ENCODE data around the gene PITPNM3. TPM values are rescaled to one million over a fixed set of nuclear protein-coding genes. Genes with fewer than 3 reads are reported as not detected.
A peak's percentile ranks its signal among the peaks of the same experiment; 100 is the strongest.

The PITPNM3 gene
- total and polyA plus RNA-seq, 2 of the 13 experiments (the other 11 are each of a cell fraction or from before 2014, with no cell fraction given) = 0.13 to 0.29 TPM

DNA sequence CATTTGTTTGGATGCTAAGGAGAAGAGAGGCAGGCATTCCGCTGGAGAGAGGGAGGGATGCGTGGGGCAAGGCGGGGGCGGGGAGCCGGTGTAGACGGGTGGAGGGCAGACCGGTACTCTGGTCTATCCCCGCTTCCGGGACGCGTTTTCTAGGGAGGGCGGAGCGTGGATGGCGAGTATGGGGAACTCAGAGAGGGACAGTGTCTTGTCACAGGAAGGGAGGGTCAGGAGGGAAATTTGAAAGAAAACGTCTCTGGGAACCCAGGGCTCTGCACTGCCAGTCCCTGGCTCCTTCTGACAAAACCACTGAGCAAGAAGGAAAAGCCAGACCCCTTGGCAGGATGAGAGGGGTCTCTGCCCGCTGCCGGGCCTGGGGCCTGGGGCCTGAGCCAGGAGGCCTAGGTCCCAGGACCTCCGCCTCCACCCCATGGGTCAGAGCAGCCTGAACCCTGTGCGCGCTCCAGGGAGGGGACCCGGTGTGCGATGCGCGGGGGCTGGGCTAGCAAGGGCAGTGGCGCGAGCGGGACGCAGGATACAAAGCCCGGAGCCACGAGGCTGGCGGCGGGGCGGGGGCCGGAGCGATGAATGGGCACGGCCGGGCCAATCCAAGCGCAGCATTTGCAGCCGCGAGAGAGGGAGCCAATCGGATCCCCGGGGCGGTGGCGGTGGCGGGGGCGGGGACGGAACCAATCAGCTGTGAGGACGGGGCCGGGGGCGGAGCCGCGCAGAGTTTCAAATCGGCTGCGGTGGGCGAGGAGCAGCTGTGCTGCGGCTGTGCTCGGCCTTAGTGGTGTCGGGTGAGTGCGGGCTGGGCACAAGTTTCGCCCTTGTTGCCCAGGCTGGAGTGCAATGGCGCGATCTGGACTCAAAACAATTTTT lies 112.4 kb downstream of the PITPNM3 start, which contains the start of gene PIMREG (continued):
- TF ChIP-seq RFXANK (CRISPR knock-in tag; IDR thresholded peaks at IDR 0.05) = no peak
- TF ChIP-seq HNF4A (CRISPR knock-in tag; IDR thresholded peaks at IDR 0.05) = no peak
- TF ChIP-seq, protein P1, sequence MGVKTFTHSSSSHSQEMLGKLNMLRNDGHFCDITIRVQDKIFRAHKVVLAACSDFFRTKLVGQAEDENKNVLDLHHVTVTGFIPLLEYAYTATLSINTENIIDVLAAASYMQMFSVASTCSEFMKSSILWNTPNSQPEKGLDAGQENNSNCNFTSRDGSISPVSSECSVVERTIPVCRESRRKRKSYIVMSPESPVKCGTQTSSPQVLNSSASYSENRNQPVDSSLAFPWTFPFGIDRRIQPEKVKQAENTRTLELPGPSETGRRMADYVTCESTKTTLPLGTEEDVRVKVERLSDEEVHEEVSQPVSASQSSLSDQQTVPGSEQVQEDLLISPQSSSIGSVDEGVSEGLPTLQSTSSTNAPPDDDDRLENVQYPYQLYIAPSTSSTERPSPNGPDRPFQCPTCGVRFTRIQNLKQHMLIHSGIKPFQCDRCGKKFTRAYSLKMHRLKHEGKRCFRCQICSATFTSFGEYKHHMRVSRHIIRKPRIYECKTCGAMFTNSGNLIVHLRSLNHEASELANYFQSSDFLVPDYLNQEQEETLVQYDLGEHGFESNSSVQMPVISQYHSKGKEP (CRISPR knock-in tag; IDR thresholded peaks at IDR 0.05) = no peak
- no peak for TF ChIP-seq SALL2 (CRISPR knock-in tag; IDR thresholded peaks at IDR 0.05)
- TF ChIP-seq ARNT (IDR thresholded peaks at IDR 0.05) = no peak
- 0 out of 2 replicates have a peak, but pooled peaks have one; percentile 16 for TF ChIP-seq BCL6 (CRISPR knock-in tag; IDR thresholded peaks at IDR 0.05)
- TF ChIP-seq ZNF33B (CRISPR knock-in tag; IDR thresholded peaks at IDR 0.05) = 0 out of 2 replicates have a peak, but pooled peaks have one; percentile 75
- peak; percentile 98 for TF ChIP-seq CSRNP1 (CRISPR knock-in tag; IDR thresholded peaks at IDR 0.05)
- TF ChIP-seq MLXIP (CRISPR knock-in tag; IDR thresholded peaks at IDR 0.05; ENCODE audit: borderline replicate concordance) = no peak
- TF ChIP-seq FOXC1 (CRISPR knock-in tag; IDR thresholded peaks at IDR 0.05; ENCODE audit: borderline replicate concordance) = 0 out of 2 replicates have a peak, but pooled peaks have one; percentile 43
- peak; percentile 84 for TF ChIP-seq ZBTB20 (CRISPR knock-in tag; IDR thresholded peaks at IDR 0.05; ENCODE audit: borderline replicate concordance, low read depth)
- no peak for TF ChIP-seq ZSCAN20 (CRISPR knock-in tag; IDR thresholded peaks at IDR 0.05; ENCODE audit: borderline replicate concordance)
- TF ChIP-seq ZNF761 (CRISPR knock-in tag; conservative IDR thresholded peaks at IDR 0.05) = peak; percentile 80; the same call in 1 of the 2 replicates
- peak; percentile 31 for TF ChIP-seq TAF15 (IDR thresholded peaks at IDR 0.05; ENCODE audit: low read depth, low read length, poor library complexity, severe bottlenecking)
- TF ChIP-seq ATF1 (CRISPR knock-in tag; IDR thresholded peaks at IDR 0.05) = no peak
- no peak for TF ChIP-seq ZBTB42 (CRISPR knock-in tag; IDR thresholded peaks at IDR 0.05)
- TF ChIP-seq GTF3A (CRISPR knock-in tag; conservative IDR thresholded peaks at IDR 0.05) = no peak
- TF ChIP-seq ZNF513 (CRISPR knock-in tag; conservative IDR thresholded peaks at IDR 0.05) = no peak
- TF ChIP-seq RNF2 (conservative IDR thresholded peaks at IDR 0.05; ENCODE audit: low read depth) = peak; percentile 92
- TF ChIP-seq, protein P2, sequence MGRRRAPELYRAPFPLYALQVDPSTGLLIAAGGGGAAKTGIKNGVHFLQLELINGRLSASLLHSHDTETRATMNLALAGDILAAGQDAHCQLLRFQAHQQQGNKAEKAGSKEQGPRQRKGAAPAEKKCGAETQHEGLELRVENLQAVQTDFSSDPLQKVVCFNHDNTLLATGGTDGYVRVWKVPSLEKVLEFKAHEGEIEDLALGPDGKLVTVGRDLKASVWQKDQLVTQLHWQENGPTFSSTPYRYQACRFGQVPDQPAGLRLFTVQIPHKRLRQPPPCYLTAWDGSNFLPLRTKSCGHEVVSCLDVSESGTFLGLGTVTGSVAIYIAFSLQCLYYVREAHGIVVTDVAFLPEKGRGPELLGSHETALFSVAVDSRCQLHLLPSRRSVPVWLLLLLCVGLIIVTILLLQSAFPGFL (CRISPR knock-in tag; IDR thresholded peaks at IDR 0.05) = no peak
- TF ChIP-seq MAF1 (CRISPR knock-in tag; IDR thresholded peaks at IDR 0.05; ENCODE audit: borderline replicate concordance) = peak; percentile 75; the same call in 1 of the 2 replicates

All from HepG2 (cell line).